ENCODE measurements around the gene HMGB1.

Gene HMGB1

GRCh38 chr13:30429721-30430694 is 35.7 kb downstream of the HMGB1 start:
- DNase-seq (ENCODE audit: low read depth), result peak; percentile 75

GRCh38 chr13:30429235-30429634 is 36.5 kb downstream of the HMGB1 start:
- DNase-seq (ENCODE audit: low read depth), result no peak

DNA sequence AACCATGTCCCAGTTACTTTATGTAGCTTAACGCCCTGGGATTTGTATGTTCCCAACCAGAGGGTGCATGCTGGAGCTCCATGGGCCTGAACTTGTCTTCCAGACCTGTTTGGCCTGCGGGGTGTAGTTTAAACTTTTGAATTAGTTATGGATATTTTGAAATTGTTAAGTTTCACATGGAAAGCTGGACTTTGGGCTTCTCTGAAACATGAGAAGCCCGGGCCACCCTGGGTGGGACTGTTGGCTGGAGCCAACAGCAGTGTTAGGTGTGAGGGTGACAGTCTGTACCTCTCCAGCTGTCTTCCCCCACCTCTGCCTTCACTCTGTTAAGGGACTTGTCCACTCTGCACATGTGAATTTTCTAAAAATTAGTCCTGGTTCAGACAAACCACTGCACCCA is 41.8 kb downstream of the HMGB1 start:
- no peak for DNase-seq (ENCODE audit: low read depth)

GRCh38 chr13:30422054-30422839 is 43.5 kb downstream of the HMGB1 start, which contains the start of gene UBE2L5:
Gene UBE2L5 (plus strand): TSS chr13:30422493. CDS start chr13:30427991, 5,498 bp downstream.
- peak; percentile 42 for DNase-seq (ENCODE audit: low read depth)

DNA sequence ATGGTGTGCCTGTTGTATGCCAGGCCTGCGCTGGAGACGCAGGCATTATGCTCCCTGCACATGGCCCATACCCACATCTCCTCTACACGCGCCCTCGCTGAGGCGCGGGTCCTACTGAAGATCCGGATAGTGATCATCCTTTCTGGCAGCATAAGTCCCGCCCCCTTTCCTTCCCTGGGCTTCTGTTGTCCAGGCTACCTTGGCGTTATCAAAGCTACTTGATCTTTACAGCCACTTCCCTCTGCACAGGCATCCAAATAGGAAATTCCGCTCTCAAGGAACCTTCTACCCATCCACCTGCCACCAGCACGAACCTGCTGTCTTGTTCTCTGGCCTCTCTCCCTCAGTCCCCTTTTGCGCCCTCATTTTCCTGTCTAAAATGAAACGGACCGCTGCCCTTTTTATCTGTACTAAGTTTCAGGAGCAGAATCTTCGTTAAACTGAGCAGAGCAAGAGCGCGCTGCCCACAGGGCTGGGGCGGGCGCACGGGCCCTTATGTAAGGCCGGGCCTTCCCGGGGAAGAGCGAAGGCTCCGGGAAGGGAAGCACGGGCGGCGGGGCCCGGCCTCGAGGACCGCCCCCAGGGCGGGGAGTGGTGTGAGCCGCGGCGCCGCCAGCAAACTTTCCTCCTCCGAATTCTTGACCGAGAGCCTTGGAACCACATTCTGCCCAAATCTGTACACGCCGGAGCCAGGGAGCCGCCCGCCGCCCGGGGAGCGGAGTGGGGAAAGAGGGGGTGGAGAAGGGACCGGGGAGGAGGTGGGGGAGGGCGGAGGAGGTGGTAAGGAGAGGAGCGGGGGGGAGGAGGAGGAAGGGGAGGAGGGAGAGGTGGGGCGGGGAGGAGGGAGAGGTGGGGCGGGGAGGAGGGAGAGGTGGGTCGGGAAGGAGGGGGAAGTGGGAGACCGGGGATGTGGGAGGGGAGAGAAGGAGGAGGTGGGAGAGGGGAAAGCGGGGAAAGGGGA is 44.4 kb downstream of the HMGB1 start:
- DNase-seq (ENCODE audit: low read depth), result no peak

DNA sequence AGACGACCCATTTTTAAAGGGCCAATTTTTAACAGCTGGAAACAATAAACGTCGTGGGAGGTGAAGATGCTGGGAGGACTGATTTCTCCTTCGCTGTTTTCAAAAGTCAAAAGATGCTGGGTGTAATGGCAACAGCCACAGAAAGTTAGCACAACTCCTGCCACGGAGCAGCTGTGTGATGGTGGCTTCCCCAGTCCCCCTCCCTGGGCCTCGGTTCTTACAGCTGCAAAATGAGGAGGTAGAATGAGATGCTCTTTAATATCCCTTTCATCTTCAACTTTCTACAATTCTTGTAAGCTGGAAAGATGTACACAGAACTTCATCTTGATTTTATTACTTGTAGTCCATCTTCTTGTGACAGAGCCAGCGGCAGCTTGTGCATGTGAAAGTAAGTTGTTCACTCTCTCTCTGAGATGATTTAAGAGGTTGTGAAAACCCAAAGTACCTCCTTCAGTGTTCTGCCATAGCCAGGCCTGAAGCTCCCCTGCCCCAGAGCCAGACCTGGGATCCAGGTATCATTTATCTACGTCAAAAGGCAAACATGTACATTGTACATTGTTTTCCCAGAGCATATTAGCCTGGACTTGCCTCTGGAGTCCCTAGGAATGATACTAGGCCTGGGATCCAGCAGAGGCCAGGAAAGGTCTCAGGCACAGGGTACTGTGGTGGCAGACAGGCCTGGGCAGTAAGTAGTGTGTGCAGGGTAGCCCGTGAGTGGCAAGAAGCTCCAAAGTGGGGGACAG is 46.8 kb downstream of the HMGB1 start:
- DNase-seq (ENCODE audit: low read depth), result no peak

- no peak for DNase-seq (ENCODE audit: low read depth)
Observed at GRCh38 chr13:30418075-30418716, 47.5 kb downstream of the HMGB1 start.

DNA sequence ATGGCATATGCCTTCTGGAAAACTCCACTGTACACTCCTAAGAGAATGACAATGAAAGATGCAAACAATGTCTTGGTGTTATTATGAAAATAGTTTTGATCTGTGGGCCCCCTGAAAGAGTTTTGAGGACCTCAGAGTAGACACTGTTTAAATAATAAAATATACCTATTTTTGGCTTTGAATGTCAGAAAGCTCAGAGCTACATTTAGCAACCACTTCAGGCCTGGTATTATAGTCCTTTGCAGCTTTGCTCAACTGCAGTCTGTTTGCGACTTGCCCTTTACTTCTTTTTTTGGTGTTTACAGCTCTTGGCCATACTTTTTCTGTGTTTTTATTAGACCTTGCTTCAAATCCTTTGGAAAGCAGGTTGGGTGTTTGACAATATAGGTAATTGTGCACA is 49.3 kb downstream of the HMGB1 start:
- DNase-seq (ENCODE audit: low read depth), result no peak

GRCh38 chr13:30415430-30416030 is 50.2 kb downstream of the HMGB1 start:
- DNase-seq (ENCODE audit: low read depth), result no peak

- no peak for DNase-seq (ENCODE audit: low read depth)
Observed at GRCh38 chr13:30413842-30414241, 51.9 kb downstream of the HMGB1 start.

DNA sequence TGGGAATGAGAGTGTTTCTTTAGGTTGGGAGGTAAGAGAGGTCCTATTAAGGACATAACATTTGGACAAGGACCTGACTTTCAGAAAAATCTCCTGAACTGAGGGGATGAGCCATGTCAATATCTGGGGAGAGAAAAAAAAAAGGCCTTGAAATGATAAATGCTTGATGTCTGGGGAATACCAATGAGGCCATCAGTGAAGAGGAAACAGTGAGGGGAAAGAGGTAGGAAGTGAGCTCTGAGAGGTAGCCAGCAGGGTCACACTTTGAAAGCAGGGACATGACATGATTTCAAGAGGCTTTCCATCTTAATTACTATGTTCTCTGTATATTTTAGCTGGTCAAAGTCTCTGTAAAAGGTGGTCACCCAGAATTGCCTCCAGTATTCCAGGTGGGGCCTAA is 53.4 kb downstream of the HMGB1 start:
- DNase-seq (ENCODE audit: low read depth), result no peak

- no peak for DNase-seq (ENCODE audit: low read depth)
Observed at GRCh38 chr13:30410705-30411125, 55.0 kb downstream of the HMGB1 start.

GRCh38 chr13:30409886-30410704 is 55.6 kb downstream of the HMGB1 start:
- no peak for DNase-seq (ENCODE audit: low read depth)

GRCh38 chr13:30408319-30409101 is 57.2 kb downstream of the HMGB1 start:
- no peak for DNase-seq (ENCODE audit: low read depth)

GRCh38 chr13:30406779-30407416 is 58.8 kb downstream of the HMGB1 start:
- no peak for DNase-seq (ENCODE audit: low read depth)
